ENCODE results near the gene NT5E. TPM values are rescaled to one million over a fixed set of nuclear protein-coding genes. Genes with fewer than 3 reads are reported as not detected.

The NT5E gene
- total RNA-seq (ENCODE audit: unreplicated experiment): 47.1 TPM
- long read RNA-seq, transcript NT5E-201 (9 exons, 3,548 nt): major isoform, 5 of 12 reads
- long read RNA-seq, partial matches to known transcripts: 1 of 12 reads
- long read RNA-seq, other reads (novel, unspliced or antisense): 2 of 12 reads

GRCh38 chr6:85449818-85450759, at the start of gene NT5E:
TSS of gene NT5E (plus strand) at chr6:85450083. CDS start at chr6:85450140, 57 bp downstream.
- peak within 1 kb of the TSS; percentile 74 for H3K27ac Mint-ChIP-seq (ENCODE audit: unreplicated experiment)
- no peak for TF ChIP-seq CTCF (IDR thresholded peaks at IDR 0.05; ENCODE audit: unreplicated experiment)
- peaks cover 2% of the 10 kb centered on the region for H3K27me3 Mint-ChIP-seq (ENCODE audit: unreplicated experiment)
- H3K4me3 Mint-ChIP-seq (ENCODE audit: unreplicated experiment): peak within 1 kb of the TSS; percentile 93
- H3K4me1 Mint-ChIP-seq (ENCODE audit: unreplicated experiment): peaks cover 36% of the 10 kb centered on the region
- no peaks in the 10 kb centered on the region for H3K9me3 Mint-ChIP-seq (ENCODE audit: unreplicated experiment)
- no peaks in the 10 kb centered on the region for H3K36me3 Mint-ChIP-seq (ENCODE audit: low read depth, unreplicated experiment)
- DNase-seq (ENCODE audit: low spot score): peak; percentile 71

- H3K4me3 Mint-ChIP-seq (ENCODE audit: unreplicated experiment): no peak overlapping the region
- peaks cover 40% of the 10 kb centered on the region for H3K4me1 Mint-ChIP-seq (ENCODE audit: unreplicated experiment)
- no peaks in the 10 kb centered on the region for H3K36me3 Mint-ChIP-seq (ENCODE audit: low read depth, unreplicated experiment)
- DNase-seq (ENCODE audit: low spot score): no peak
- no peaks in the 10 kb centered on the region for H3K9me3 Mint-ChIP-seq (ENCODE audit: unreplicated experiment)
- no peak overlapping the region for H3K27ac Mint-ChIP-seq (ENCODE audit: unreplicated experiment)
- peaks cover 5% of the 10 kb centered on the region for H3K27me3 Mint-ChIP-seq (ENCODE audit: unreplicated experiment)
- no peak for TF ChIP-seq CTCF (IDR thresholded peaks at IDR 0.05; ENCODE audit: unreplicated experiment)
These were observed 49.6 kb upstream of the NT5E start for GRCh38 chr6:85400331-85400730.

- Mint-ChIP-seq H3K27me3 (ENCODE audit: unreplicated experiment) (peaks cover 5% of the 10 kb centered on the region), H3K4me1 (ENCODE audit: unreplicated experiment) (peaks cover 45% of the 10 kb centered on the region), H3K27ac (ENCODE audit: unreplicated experiment) (peak overlapping the region; percentile 53), H3K4me3 (ENCODE audit: unreplicated experiment) (no peak overlapping the region), H3K9me3 (ENCODE audit: unreplicated experiment) (no peaks in the 10 kb centered on the region), H3K36me3 (ENCODE audit: low read depth, unreplicated experiment) (no peaks in the 10 kb centered on the region)
- no peak for TF ChIP-seq CTCF (IDR thresholded peaks at IDR 0.05; ENCODE audit: unreplicated experiment)
- DNase-seq (ENCODE audit: low spot score): no peak
These were observed 48.5 kb upstream of the NT5E start for GRCh38 chr6:85401186-85402021.

GRCh38 chr6:85402071-85402470, 47.8 kb upstream of the NT5E start:
- no peak for DNase-seq (ENCODE audit: low spot score)
- Mint-ChIP-seq H3K4me3 (ENCODE audit: unreplicated experiment) (no peak overlapping the region), H3K4me1 (ENCODE audit: unreplicated experiment) (peaks cover 45% of the 10 kb centered on the region), H3K27ac (ENCODE audit: unreplicated experiment) (peak overlapping the region; percentile 53), H3K36me3 (ENCODE audit: low read depth, unreplicated experiment) (no peaks in the 10 kb centered on the region), H3K27me3 (ENCODE audit: unreplicated experiment) (peaks cover 5% of the 10 kb centered on the region), H3K9me3 (ENCODE audit: unreplicated experiment) (no peaks in the 10 kb centered on the region)
- no peak for TF ChIP-seq CTCF (IDR thresholded peaks at IDR 0.05; ENCODE audit: unreplicated experiment)
